Adipose tissue (tissue), 3 donors: ENCODE results near the gene GRID2IP. TPM values are rescaled to one million over a fixed set of nuclear protein-coding genes. Genes with fewer than 3 reads are reported as not detected.

Source experiments
- H3K27ac ChIP-seq: one replicate; pipeline ENCODE4 v1.5.1; 2013; ENCODE audit warnings: low read depth, low read length
- WGBS, 3 donors: extraction: QIAGEN DNeasy Blood & Tissue Kit; methylation state at CpG; one replicate each; pipeline ENCODE4 v1.1.7; 2013; 5-methylcytosine and 5-hydroxymethylcytosine counted together
- polyA plus RNA-seq, 3 donors: library from polyadenylated mRNA; stranded (reverse); fragments of 200-250 nt; gene quantifications; one replicate each; pipeline ENCODE4 v1.2.3, GENCODE V29; 2013
- donor health status: healthy with polysubstance abuse.
- donor health status: Bipolar disorder and iron deficiency.
- donor health status: healthy.

GRID2IP gene
- polyA plus RNA-seq, 3 donors = 0.03 to 0.37 (median 0.11) TPM

DNA sequence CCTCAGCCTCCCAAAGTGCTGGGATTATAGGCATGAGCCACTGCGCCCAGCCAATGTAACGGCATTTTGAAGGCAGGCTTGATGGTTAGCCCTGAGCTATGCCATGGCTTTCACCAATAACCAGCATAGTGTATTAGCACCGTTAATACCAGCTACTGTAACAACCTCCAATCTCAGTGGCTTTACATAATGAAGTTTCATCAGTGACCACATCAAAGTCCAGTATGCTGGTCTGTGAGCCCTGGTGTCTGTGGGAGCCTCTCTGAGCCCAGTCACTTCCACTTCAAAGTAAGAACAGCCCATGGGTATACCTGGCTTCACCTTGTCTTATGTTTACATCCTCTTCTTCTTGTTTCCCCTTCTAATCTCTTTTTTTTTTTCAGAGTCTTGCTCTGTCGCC, 14.4 kb upstream of the GRID2IP start:
- no peak overlapping the region for H3K27ac ChIP-seq
- WGBS, 3 donors = 83 to 88% (median 86%) methylated on average over 4 of the region's 4 CpGs

DNA sequence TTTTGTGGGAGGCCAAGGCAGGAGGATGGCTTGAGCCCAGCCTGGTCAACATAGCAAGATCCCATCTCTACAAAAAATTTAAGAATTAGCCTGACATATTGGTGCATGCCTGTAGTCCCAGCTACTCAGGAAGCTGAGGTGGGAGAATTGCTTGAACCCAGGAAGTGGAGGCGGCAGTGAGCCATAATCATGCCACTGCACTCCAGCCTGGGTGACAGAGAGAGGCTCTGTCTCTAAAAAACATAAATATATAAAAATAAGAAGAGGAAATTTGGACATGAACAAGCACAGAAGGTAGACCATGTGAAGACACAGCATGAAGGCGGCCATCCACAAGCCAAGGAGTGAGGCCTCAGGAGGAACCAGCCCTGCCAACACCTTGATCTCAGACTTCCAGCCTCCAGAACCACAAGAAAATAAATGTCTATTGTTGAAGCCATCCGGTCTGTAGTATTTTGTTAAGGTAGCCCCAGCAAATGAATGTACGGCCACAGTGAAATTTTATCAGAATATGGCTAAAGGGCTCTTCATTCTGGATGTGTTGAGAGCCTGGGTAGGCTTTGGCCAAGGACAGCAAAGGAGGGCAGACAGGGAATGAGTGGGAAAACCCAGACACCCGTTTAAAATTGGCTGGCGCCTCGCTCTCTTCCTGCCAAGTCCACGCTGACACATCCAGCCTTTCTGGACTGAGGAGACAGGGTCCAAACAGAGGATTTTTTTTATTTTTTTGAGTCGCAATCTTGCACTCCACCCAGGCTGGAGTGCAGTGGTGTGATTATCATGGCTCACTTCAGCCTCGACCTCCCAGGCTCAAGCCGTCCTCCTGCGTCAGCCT, 12.9 kb upstream of the GRID2IP start:
- 68 to 84% (median 80%) methylated on average over 12 of the region's 12 CpGs for WGBS, 3 donors
- no peak overlapping the region for H3K27ac ChIP-seq

DNA sequence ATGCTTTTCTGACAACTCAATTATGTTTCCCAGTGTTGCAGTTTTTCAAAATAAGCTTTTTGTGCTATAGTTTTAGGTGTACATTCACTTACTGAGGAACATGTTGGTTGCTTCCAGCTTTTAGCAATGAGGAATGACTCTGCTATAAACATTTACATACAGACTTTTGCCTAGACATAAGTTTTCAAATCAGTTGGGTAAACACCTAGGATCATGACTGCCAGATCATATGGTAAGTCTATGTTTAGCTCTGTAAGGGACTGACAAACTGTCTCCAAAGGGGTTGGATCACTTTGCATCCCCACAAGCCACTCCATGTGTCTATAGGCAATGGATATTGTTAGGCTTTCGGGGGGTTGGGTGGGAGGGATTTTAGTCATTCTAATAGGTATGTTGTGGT, 10.8 kb upstream of the GRID2IP start:
- H3K27ac ChIP-seq = no peak overlapping the region
- WGBS, 3 donors = 80 to 92% (median 91%) methylated on average over 1 of the region's 1 CpG

DNA sequence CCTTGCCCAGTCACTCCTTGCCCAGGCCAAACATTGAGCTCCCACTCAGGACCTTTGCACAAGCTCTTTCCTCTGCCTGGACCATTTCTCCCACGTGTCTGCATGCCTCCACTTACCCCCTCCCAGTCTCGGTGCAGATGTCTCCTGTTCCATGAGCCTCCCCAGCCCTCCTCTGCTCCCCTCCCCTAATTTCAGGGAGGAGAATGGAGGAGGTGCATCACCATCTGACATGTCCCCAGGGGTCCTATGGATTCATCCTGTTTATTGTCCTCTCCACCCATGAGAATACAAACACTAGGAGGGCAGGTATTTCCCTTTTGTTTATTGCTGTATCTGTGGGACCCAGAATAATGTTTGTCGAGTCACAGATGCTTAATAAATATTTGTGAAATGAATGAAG, 8.6 kb upstream of the GRID2IP start:
- 11 to 36% (median 32%) methylated on average over 3 of the region's 3 CpGs for WGBS, 3 donors
- no peak overlapping the region for H3K27ac ChIP-seq

DNA sequence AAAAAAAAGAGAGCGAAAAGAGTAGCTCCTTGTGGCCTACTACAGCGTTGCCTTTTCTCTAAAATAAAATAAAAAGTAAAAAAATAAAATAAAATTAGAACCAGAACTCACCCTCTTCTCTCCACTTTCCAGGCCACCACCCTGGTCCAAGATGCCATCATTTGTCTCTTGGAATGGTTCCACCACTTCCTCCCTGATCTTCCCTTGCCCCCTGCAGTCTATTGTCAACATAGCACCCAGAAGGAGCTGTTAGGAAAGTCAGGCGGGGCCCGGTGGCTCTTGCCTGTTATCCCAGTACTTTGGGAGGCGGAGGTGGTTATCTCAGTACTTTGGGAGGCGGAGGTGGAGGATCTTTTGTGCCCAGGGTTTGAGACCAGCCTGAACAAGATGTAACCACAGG, 7.6 kb upstream of the GRID2IP start:
- WGBS, 3 donors = 44 to 61% (median 48%) methylated on average over 6 of the region's 6 CpGs
- no peak overlapping the region for H3K27ac ChIP-seq

DNA sequence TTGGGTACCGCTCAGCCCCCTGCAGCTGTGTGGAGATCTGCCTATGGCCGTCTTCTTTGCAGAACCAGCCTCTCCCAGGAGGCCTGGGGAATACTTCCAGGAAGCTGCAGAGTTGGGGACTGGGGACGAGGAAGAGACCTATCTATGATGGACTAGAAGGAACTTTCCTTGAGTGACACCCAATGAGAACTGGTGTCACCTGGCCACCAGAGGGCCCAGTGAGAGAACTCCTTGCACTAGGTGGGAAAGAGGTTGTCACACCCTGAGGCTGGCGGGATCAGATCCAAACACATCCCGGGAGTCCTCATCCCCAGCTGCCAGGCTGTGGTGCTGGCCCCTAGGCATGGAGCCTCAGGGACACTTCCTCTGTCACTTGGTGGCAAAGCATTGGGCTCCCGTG, 4.9 kb upstream of the GRID2IP start:
- no peak overlapping the region for H3K27ac ChIP-seq
- WGBS, 3 donors = 55 to 74% (median 73%) methylated on average over 6 of the region's 6 CpGs

DNA sequence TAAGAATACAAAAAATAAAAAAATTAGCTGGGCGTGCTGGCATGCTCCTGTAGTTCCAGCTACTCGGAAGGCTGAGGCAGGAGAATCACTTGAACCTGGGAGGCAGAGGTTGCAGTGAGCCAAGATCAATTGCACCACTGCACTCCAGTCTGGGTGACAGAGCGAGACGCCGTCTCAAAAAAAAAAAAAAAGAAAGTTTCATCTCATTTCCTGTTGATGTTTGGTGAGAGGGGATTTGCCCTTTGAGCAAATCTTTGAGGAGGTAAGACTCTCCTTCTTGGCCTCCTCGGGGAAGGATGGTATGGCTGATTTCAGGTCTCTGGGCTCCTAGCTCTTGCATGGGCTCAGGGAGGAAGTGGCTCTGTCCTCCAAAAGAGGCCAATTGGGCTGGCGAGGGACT, 3.6 kb upstream of the GRID2IP start:
- H3K27ac ChIP-seq = no peak overlapping the region
- WGBS, 3 donors = 69 to 78% (median 74%) methylated on average over 7 of the region's 7 CpGs

DNA sequence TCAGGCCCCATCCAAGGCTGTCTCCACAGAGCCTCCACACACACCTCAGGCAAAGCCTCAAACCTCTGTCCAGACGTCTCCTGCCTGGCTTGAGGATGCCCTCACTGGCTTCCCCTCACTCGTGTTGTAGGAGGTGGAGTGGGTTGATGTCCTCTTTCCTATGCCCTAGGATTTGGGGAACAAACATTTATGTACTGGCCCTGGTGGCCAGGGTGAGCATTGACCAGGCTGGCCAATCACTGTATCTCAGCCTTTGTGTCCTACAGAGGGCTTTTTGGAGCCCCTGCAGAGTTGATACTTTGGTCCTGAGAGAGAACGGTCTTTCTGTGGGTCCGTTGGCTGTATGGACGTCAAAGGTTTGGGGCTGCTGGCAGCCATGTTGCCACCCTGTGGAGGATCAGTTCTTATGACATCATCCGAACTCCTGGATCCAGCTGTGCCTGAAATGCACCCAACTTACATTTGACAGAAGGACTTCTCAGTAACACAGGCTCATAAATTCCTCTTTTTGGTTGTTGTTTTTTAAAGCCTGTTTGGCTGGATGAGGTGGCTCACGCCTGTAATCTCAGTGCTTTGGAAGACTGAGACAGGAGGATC, 2.3 kb upstream of the GRID2IP start:
- WGBS, 3 donors = 66 to 77% (median 73%) methylated on average over 7 of the region's 7 CpGs
- H3K27ac ChIP-seq = no peak overlapping the region

DNA sequence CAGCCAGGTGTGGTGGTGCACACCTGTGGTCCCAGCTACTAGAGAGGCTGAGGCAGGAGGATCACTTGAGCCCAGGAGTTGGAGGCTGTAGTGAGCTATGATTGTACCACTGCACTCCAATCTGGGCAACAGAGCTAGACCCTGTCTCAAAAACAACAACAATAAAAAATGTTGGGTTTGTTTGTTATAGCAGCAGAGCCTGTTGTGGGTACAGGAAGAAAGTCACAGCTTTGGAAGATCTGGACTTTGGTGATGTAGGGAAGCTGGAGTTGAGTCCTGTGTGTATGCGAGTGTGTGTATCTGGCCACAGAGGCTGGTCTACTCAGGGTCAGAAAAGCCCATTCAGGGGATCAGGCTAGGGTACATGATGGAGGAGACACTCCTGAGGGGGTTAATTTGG, 3.9 kb downstream of the GRID2IP start:
- H3K27ac ChIP-seq = no peak overlapping the region
- 89 to 100% (median 97%) methylated on average over 1 of the region's 1 CpG for WGBS, 3 donors

DNA sequence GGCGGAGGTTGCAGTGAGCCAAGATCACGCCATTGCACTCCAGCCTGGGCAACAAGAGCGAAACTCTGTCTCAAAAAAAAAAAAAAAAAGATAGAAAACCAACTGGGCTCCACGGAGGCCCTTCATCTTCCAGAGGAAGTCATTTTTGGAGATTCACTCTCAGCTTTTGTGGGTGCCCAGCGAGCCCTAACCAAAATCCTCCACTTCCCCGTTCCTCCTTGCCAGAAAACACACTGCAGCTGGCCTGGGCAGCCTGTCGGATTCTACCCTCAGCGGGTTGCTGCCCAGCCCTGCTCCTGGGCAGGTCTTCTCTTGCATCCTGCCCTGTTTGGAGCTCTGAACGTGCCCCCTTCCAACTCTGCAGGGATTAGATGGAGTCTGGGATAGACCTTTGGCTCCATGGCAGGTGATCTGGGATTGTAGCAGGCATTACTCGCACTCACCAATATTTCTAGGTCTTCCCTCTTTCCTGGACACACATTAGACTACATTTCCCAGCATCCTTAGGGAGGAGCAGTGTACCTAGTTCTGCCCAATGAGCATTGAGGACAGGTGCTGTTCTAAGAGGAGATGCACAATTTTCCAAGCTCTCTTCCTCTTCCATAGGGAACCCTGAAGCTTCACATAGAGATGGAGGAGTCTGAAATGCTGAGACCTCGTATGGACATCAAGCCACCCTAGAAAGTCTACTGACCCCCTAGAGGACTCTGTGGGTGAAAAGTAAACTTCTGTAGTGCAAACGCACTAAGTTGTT, 4.6 kb downstream of the GRID2IP start:
- no peak overlapping the region for H3K27ac ChIP-seq
- 65 to 74% (median 71%) methylated on average over 11 to 12 of the region's 12 CpGs for WGBS, 3 donors

DNA sequence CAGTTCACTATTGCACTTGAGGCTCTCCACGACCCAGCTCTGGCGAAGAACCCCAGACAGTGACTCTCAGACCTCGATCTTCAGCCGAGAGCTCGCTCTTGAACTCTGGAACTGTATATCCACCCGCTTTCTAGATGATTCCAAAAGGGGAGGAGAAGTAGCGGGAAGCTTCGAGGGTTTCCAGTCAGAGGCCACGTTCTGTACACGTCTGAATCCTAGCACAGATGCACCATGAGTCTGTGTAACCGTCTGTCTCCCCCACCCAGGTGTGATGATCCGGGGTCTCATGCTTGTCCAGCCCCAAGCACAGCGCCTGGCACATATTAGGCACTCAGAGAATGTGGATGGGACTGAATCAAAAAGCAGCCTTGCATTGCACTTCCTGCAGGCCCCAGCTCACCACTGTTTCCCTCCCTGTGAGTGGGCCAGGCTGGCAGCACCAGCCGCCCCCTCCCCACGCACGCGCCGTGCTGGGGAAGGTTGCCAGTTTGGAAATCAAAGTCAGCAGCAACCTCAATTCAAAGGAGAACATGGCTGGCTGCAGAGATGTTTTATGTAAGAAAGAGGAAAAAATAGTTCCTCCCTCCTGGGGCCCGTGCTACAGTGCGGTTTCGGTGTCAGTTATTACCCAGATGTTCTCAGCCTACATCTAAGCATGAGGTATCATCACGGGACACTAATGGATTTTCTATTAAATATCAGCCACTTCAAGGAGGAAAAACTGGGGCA, 5.7 kb downstream of the GRID2IP start:
- WGBS, 3 donors = 62 to 77% (median 74%) methylated on average over 22 of the region's 22 CpGs
- H3K27ac ChIP-seq = no peak overlapping the region

DNA sequence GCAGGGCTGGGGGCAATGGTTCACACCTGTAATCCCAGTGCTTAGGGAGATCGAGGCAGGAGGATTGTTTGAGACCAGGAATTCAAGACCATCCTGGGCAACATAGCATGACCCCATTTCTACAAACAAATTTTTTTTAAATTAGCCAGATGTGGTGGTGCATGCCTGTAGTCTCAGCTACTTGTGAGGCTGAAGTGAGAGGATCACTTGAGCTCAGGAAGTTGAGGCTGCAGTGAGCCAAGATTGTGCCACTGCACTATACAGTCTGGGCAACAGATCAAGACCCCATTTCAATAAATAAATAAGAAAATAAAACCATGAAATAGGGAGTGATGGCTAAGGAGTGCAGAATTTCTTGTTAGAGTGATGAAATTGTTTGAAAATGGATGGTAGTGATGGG, 8.9 kb downstream of the GRID2IP start:
- 89 to 93% (median 92%) methylated on average over 1 of the region's 1 CpG for WGBS, 3 donors

DNA sequence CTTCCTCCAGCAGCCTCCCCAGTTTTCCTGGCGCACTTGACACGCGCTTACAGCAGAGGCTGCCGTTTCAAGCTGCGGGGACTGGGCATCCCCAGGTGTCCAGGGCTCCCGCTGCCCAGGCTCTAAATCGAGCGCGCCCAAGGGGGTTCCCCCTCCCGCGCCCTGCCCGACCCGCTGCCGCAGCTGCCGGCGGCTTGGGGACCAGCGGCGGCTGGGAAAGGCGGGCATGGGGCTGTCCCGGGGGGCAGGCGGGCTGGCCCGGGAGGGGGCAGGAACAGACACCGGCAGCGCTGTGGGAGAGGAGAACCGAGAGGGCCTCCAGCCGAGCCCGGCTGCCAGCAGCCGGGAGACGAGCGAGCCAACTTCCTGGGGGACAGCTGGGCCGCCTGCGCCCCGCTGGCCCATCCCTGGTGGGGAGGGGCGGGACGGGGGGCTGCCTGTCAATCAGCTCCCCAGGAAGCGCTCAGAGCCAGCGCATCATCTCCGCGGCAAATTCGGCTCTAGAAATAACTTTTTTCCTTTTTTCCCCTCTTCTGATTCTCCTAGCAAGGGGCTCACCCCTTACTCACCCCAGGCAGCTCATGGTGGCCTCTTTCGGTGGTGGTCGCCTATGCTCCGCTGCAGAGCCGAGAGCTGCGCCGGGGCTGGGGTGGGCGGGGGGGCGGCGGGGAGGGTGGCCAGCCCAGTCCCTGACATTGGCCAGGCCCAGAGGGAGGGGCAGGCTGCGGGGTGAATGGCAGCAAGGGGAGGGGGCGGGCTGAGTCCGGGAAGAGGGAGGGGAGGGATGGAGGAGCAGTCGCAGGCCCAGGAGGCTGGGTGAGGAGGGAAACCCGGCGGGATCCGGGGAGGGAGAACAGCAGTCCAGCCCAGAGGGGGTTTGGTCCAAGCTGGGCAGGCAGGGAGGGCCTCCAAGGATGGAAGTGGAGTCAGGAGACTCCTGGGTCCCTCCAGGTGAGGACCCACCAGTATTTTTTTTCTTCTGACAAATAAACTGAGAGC, 14.7 kb downstream of the GRID2IP start:
- WGBS, 3 donors = 1 to 2% (median 2%) methylated on average over 48 to 56 of the region's 56 CpGs
- H3K27ac ChIP-seq = no peak overlapping the region

More for the DNA sequence above, 8.9 kb downstream of the GRID2IP start:
- no peak overlapping the region for H3K27ac ChIP-seq

DNA sequence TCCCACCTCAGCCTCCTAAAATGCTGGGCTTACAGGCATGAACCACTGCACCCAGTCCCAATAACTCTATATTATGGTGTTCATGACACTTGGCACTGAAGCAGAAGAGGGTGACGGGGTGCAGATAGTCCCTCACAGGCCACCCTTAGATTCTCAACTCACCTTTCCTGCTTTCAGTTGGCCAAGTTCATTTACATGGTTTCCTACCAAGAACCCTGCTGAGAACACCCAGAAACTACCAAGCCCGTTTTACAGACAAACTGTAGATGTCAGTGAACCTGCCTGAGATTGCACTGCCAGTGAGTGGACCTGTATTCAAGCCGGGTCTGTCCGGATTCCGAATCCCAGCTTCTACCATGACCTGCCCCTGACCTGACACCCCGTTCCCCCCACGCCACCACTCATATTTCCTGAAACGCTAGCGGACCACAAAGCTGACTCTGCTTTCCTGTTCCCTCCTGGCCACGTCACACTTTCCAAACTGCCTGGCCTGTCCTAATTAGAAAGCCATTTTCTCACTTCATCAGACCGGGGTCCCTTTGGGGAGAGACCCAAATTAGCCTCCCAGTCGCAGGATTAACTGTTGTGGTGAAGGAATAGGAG, 17.3 kb downstream of the GRID2IP start:
- no peak overlapping the region for H3K27ac ChIP-seq
- 24 to 38% (median 26%) methylated on average over 12 of the region's 12 CpGs for whole genome bisulfite sequencing, 3 donors

DNA sequence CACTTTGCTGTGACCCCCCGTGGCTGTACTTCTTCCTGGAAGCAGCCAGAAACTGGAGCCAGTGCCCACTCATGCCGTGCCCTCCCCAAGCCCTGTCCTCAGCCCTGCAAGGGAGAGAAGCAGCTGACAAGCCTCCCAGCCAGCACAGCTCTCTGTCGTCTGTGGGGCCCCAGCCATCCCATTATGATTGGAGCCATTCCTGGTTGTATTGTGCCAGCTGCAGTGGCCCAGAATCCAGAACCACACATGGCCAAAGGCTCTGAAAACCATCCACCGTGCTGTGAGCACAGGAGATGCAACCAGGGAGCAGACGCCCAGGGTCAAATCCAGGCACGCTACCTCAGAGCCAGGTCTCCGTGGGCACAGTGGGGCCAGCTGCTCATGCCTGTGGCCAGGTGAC, 18.7 kb downstream of the GRID2IP start:
- WGBS, 3 donors = 46 to 66% (median 54%) methylated on average over 7 of the region's 7 CpGs
- H3K27ac ChIP-seq = no peak overlapping the region

DNA sequence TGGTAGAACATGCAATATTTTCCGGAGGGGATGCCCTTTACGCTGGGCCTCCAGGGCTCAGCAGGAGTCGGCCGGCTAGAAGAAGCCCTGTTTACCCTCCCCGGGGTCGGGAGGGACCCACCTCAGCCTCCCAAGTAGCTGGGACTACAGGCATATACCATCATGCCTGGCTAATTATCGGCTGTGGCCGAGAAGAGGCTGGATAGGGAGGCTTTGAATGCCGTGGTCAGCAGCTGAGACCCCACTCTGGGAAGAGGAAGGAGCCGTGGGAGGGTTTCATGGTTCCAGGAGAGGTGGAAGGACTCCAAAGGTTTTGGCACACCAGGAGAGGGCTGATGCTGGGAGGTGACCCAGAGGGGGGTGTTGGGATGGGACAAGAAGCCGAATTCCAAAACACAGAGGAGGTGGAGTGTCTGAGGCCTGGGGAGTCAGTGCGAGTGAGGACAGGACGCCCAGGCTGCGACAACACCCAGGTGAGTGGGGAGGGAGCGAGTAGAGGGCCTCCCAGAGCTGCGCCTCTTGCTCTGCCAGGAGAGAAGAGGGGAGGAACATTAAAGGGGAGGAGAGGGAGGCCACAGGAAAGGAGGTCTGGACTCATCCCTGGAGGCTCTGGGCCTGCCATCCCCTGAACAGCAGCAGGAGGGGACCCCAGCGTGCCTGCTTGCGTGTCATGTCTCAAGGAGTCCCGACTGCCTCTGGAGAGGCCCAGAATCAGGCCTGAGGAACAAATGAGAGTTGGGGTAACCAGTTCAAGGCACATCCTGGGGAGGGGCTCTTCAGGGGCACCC, 19.6 kb downstream of the GRID2IP start:
- H3K27ac ChIP-seq = no peak overlapping the region
- 24 to 39% (median 37%) methylated on average over 19 of the region's 19 CpGs for WGBS, 3 donors
